ENCODE results near the gene IGDCC3. TPM values are rescaled to one million over a fixed set of nuclear protein-coding genes. Genes with fewer than 3 reads are reported as not detected.

The IGDCC3 gene
- total and polyA plus RNA-seq, 10 donors, result 0.03 to 0.34 (median 0.03) TPM; not detected in 7

DNA sequence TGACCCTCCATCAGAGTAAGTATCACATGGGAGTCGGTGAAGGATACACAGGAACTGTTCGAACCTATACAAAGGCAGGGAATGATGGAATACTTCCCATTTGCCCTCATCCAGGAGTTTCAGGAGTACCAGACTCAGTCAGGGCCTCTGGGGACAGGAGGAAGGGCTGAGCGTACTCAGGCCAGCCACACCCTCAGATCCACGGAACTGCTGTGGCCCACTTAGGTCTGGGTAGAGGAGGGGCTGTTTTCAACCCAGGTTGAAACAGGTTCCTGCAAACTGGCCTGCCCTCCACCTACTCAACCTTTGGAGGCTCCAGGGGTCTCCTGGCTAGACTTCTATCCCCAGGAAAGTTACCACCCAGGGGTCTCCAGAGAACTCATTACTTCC, 6.7 kb upstream of the IGDCC3 start:
- 32 to 53% (median 46%) methylated on average over 4 of the region's 4 CpGs for WGBS, 5 donors
- peak overlapping the region in 7 of 8 donors; percentile 41 to 71 (median 43) for H3K4me3 ChIP-seq
- intact Hi-C loops (cut with DNase I; ENCODE audit: low total_unique reads), result loop anchor here (2.0 kb wide), 1 partner anchor 66 kb away; no protein-coding TSS in a partner anchor
- peaks cover 0 to 49% (median 3%) of the 10 kb centered on the region in 7 donors for H3K27me3 ChIP-seq (replicated peaks in 1 of 7)
- H3K4me1 ChIP-seq, result peaks cover 0 to 21% (median 17%) of the 10 kb centered on the region in 6 donors
- H3K36me3 ChIP-seq, result no peaks in the 10 kb centered on the region
- peak overlapping the region in 3 of 8 donors; percentile 53 to 77 (median 58) for H3K27ac ChIP-seq
- H3K9me3 ChIP-seq, result no peaks in the 10 kb centered on the region
- no peak for TF ChIP-seq POLR2A (IDR thresholded peaks at IDR 0.05)
- TF ChIP-seq POLR2AphosphoS5 (IDR thresholded peaks at IDR 0.05), result no peak
- TF ChIP-seq, protein P1, sequence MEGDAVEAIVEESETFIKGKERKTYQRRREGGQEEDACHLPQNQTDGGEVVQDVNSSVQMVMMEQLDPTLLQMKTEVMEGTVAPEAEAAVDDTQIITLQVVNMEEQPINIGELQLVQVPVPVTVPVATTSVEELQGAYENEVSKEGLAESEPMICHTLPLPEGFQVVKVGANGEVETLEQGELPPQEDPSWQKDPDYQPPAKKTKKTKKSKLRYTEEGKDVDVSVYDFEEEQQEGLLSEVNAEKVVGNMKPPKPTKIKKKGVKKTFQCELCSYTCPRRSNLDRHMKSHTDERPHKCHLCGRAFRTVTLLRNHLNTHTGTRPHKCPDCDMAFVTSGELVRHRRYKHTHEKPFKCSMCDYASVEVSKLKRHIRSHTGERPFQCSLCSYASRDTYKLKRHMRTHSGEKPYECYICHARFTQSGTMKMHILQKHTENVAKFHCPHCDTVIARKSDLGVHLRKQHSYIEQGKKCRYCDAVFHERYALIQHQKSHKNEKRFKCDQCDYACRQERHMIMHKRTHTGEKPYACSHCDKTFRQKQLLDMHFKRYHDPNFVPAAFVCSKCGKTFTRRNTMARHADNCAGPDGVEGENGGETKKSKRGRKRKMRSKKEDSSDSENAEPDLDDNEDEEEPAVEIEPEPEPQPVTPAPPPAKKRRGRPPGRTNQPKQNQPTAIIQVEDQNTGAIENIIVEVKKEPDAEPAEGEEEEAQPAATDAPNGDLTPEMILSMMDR (IDR thresholded peaks at IDR 0.05 in 8 of 11, conservative IDR thresholded peaks at IDR 0.05 in 3 of 11), result no peak
- no peak for DNase-seq

DNA sequence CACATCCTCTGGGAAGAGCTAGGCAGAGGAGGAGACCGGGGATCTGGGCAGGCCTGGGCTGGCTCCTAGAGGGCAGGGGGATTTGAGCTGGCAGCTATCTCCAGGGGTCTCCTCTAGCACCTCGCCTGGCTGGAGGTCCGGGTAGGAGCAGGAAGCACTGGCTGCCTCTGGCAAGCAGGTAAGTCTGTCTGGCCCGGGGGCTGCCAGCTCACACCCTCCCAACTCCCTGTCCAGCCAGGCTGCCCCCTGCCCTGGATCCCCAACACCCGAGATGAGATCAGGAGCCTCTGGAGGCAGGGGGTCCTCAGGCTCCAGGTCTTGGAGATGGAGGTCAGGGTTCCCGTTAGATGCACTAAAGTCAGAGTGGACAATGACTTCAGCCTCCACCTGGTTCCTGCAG, 6.2 kb upstream of the IGDCC3 start:
- H3K4me3 ChIP-seq, result no peak overlapping the region
- H3K9me3 ChIP-seq, result no peaks in the 10 kb centered on the region
- no peak overlapping the region for H3K27ac ChIP-seq
- no peaks in the 10 kb centered on the region for H3K36me3 ChIP-seq
- WGBS, 5 donors, result 81 to 91% (median 89%) methylated on average over 5 to 6 of the region's 6 CpGs
- H3K4me1 ChIP-seq, result peaks cover 0 to 21% (median 17%) of the 10 kb centered on the region in 6 donors
- no peak for DNase-seq
- TF ChIP-seq, protein P1 (IDR thresholded peaks at IDR 0.05 in 8 of 11, conservative IDR thresholded peaks at IDR 0.05 in 3 of 11), result no peak
- no peak for TF ChIP-seq POLR2A (IDR thresholded peaks at IDR 0.05)
- TF ChIP-seq POLR2AphosphoS5 (IDR thresholded peaks at IDR 0.05), result no peak
- H3K27me3 ChIP-seq (replicated peaks in 1 of 7), result peaks cover 0 to 54% (median 3%) of the 10 kb centered on the region in 7 donors
- intact Hi-C loops (cut with DNase I; ENCODE audit: low total_unique reads), result loop anchor here (2.0 kb wide), 1 partner anchor 65 kb away; no protein-coding TSS in a partner anchor

DNA sequence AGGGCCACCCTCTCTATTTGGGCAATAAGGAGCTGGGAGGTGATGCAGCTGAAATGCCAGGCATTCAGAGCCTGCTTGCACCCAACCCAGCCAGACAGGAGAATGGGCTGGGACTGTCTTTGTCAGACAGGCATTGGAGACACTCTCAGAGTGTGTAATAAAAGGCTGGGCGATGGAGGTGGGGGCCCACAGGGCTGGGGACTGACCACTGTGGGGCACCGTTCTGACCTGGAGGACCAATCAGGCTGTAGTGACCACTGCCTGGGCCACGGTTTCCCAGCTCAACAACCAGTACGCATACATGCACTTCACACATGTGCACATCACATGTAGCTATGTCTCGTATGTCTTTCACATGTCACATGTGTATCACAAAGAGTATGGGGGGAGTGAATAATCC, 5.7 kb upstream of the IGDCC3 start:
- Histone ChIP-seq H3K36me3 (no peaks in the 10 kb centered on the region), H3K4me3 (no peak overlapping the region), H3K4me1 (peaks cover 0 to 22% (median 17%) of the 10 kb centered on the region in 6 donors), H3K9me3 (no peaks in the 10 kb centered on the region), H3K27ac (no peak overlapping the region), H3K27me3 (replicated peaks in 1 of 7) (peaks cover 0 to 59% (median 6%) of the 10 kb centered on the region in 7 donors)
- no peak for TF ChIP-seq POLR2AphosphoS5 (IDR thresholded peaks at IDR 0.05)
- no peak for TF ChIP-seq POLR2A (IDR thresholded peaks at IDR 0.05)
- TF ChIP-seq, protein P1 (IDR thresholded peaks at IDR 0.05 in 8 of 11, conservative IDR thresholded peaks at IDR 0.05 in 3 of 11), result no peak
- DNase-seq, result no peak
- WGBS, 5 donors, result 85 to 93% (median 91%) methylated on average over 5 of the region's 5 CpGs
- intact Hi-C loops (cut with DNase I; ENCODE audit: low total_unique reads), result no loop called here

DNA sequence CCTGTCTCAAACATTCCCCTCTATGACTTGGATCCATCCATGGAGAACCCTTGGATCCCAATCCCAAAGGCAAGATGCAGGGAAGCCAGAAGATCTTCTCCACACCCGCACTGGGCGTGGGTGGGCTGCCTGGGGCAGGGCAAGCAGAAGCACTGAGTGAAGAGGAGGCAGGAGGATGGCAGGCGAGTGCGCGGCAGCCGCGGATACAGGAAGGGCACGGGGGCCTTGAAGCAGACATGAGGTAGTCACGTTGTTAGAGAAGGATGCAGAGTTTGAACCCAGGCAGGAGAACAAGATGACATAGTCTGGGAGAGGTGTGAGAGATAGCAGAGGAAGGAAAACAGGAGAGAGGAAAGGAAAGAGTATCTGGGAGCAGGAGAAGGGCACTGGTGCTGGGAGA, 5.1 kb upstream of the IGDCC3 start:
- Histone ChIP-seq H3K27ac (no peak overlapping the region), H3K9me3 (no peaks in the 10 kb centered on the region), H3K27me3 (replicated peaks in 1 of 7) (peaks cover 0 to 64% (median 12%) of the 10 kb centered on the region in 7 donors), H3K36me3 (no peaks in the 10 kb centered on the region), H3K4me3 (no peak overlapping the region), H3K4me1 (peaks cover 4 to 27% (median 21%) of the 10 kb centered on the region in 6 donors)
- 72 to 81% (median 75%) methylated on average over 9 of the region's 9 CpGs for WGBS, 5 donors
- no peak for DNase-seq
- TF ChIP-seq POLR2AphosphoS5 (IDR thresholded peaks at IDR 0.05) (no peak), POLR2A (IDR thresholded peaks at IDR 0.05) (no peak)
- TF ChIP-seq, protein P1 (IDR thresholded peaks at IDR 0.05 in 8 of 11, conservative IDR thresholded peaks at IDR 0.05 in 3 of 11), result no peak
- intact Hi-C loops (cut with DNase I; ENCODE audit: low total_unique reads), result no loop called here
